Large intestine (tissue), 3 donors: ENCODE results near the gene PRKAB2. TPM values are rescaled to one million over a fixed set of nuclear protein-coding genes. Genes with fewer than 3 reads are reported as not detected.
"Not testable (repeated sequence)": the region's sequence is repeated elsewhere in the genome, so short reads cannot be mapped to it uniquely, and the experiment has no call there.

Source experiments
- DNase-seq, 2 donors: peaks; one replicate each; pipeline versions ENCODE4 v3.0.0 to v3.0.0-alpha.2; 2013
- H3K27ac ChIP-seq: one replicate; pipeline ENCODE4 v1.5.1; 2013; ENCODE audit warnings: low read length
- H3K27me3 ChIP-seq: 2 replicates; pipeline ENCODE4 v1.6.1; 2013; ENCODE audit warnings: low read length; ENCODE audit not compliant: control insufficient read depth, insufficient read depth
- H3K36me3 ChIP-seq: 2 replicates; pipeline ENCODE4 v1.6.1; 2013; ENCODE audit warnings: low read length; ENCODE audit not compliant: control insufficient read depth, insufficient read depth
- H3K4me1 ChIP-seq: one replicate; pipeline ENCODE4 v1.6.1; 2013; ENCODE audit warnings: low read length; ENCODE audit not compliant: control insufficient read depth, insufficient read depth
- H3K4me3 ChIP-seq: one replicate; pipeline ENCODE4 v1.5.1; 2013; ENCODE audit warnings: low read length
- H3K9me3 ChIP-seq: one replicate; pipeline ENCODE4 v1.6.1; 2013; ENCODE audit warnings: mild to moderate bottlenecking, low read depth, low read length, moderate library complexity; ENCODE audit not compliant: control insufficient read depth
- WGBS: methylation state at CpG from one replicate; pipeline ENCODE4 v1.1.5; 2013; ENCODE audit warnings: low lambda C conversion rate; ENCODE audit not compliant: insufficient coverage; 5-methylcytosine and 5-hydroxymethylcytosine counted together
- polyA plus RNA-seq: library from polyadenylated mRNA; unstranded; fragments of 120-200 nt; gene quantifications from one replicate; pipeline ENCODE4 v1.2.1, GENCODE V29; 2013

The PRKAB2 gene
- polyA plus RNA-seq, 1 donor, result 35.2 TPM

DNA sequence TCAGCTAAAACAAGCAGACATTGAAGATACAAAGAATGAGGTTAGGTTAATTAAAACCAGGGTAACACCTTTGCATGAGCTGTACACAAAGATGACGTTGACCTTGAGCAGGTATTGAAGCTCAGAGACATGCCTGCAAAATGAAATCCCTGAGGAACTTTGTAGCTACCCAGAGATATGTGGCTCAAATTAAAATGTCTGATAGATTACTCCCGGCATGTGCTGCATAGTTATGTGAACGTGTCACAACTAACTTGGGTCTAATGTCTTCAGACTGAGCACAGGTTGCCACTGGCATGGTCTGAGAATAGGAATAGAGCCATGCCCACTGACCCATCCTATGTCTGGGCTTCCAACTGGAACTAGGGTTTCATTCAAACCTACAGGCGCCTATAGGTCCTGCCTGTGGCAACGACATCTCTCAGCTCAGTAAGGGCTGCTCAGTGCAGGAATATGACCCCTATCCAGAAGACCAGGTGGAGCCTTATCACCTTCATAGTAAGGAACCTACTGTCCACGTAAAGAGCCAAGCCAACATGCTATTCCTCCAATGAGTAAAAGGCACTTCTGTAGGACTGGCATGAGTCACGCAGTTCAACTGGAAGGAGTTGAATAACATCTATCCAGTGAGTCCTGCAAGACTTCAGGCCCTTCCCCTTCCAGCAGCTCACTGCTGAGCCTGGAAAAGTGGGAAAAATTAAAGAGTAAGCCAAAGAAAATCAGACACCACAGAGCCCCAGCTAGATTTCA is 60.7 kb downstream of the PRKAB2 start:
- no peak overlapping the region for H3K4me3 ChIP-seq
- no peak overlapping the region for H3K27ac ChIP-seq

GRCh38 chr1:147110872-147111271 is 61.4 kb downstream of the PRKAB2 start:
- Histone ChIP-seq H3K27ac (no peak overlapping the region), H3K4me1 (no peaks in the 10 kb centered on the region), H3K36me3 (no peaks in the 10 kb centered on the region), H3K27me3 (peaks cover 17% of the 10 kb centered on the region), H3K4me3 (no peak overlapping the region), H3K9me3 (no peaks in the 10 kb centered on the region)
- WGBS, result no CpG with 5 or more reads among the region's 1 CpG
- DNase-seq, result no peak

More for the DNA sequence above, 60.7 kb downstream of the PRKAB2 start:
- 83% methylated on average over 1 of the region's 7 CpGs for WGBS
- no peak for DNase-seq
- Histone ChIP-seq H3K9me3 (no peaks in the 10 kb centered on the region), H3K27me3 (peaks cover 16% of the 10 kb centered on the region), H3K4me1 (no peaks in the 10 kb centered on the region), H3K36me3 (no peaks in the 10 kb centered on the region)

- Histone ChIP-seq H3K9me3 (no peaks in the 10 kb centered on the region), H3K27me3 (peaks cover 21% of the 10 kb centered on the region), H3K4me3 (no peak overlapping the region), H3K36me3 (no peaks in the 10 kb centered on the region), H3K27ac (no peak overlapping the region), H3K4me1 (no peaks in the 10 kb centered on the region)
- 100% methylated on average over 1 of the region's 1 CpG for WGBS
- DNase-seq, result no peak
Measured at GRCh38 chr1:147110434-147110833, 61.8 kb downstream of the PRKAB2 start.

GRCh38 chr1:147109762-147110161 is 62.5 kb downstream of the PRKAB2 start:
- Histone ChIP-seq H3K9me3 (no peaks in the 10 kb centered on the region), H3K4me3 (no peak overlapping the region), H3K4me1 (no peaks in the 10 kb centered on the region), H3K36me3 (no peaks in the 10 kb centered on the region), H3K27me3 (peaks cover 23% of the 10 kb centered on the region), H3K27ac (no peak overlapping the region)
- no CpG with 5 or more reads among the region's 4 CpGs for WGBS
- no peak for DNase-seq

DNA sequence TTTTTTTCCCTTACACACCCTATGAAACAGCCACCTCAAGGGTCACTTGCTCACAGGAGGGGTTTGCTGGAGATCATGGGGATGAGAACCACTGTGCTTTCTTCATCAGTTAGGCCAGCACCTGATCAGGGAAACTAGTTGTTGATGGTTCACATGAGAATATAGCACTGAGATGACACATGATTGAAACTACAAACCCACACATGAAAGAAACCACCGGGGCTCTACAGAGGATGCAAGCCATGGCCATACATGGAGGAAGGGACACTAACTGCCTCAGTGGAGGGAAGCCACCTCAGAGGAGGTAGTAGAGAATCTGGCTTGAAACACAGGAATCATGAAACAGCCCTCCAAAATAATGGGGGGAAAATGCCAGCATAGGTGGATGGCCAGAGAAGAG is 63.2 kb downstream of the PRKAB2 start:
- Histone ChIP-seq H3K9me3 (no peaks in the 10 kb centered on the region), H3K4me3 (no peak overlapping the region), H3K27me3 (peaks cover 23% of the 10 kb centered on the region), H3K36me3 (no peaks in the 10 kb centered on the region), H3K27ac (no peak overlapping the region), H3K4me1 (no peaks in the 10 kb centered on the region)
- no peak for DNase-seq
- WGBS, result no CpG with 5 or more reads among the region's 1 CpG

DNA sequence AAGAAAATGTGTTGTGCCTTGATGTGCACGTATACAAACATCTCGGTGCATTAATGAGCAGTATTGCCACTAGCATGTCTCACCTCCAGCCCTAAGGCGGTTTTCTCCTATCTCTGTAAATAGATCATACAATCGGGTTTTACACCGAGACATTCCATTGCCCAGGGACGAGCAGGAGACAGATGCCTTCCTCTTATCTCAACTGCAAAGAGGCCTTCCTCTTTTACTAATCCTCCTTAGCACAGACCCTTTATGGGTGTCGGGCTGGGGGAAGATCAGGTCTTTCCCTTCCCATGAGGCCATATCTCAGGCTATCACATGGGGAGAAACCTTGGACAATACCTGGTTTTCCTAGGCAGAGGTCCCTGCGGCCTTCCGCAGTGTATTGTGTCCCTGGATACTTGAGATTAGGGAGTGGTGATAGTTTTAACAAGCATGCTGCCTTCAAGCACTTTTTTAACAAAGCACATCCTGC is 65.8 kb downstream of the PRKAB2 start:
- H3K27me3 ChIP-seq, result peaks cover 25% of the 10 kb centered on the region
- H3K4me1 ChIP-seq, H3K27ac ChIP-seq, H3K4me3 ChIP-seq, H3K36me3 ChIP-seq, H3K9me3 ChIP-seq, DNase-seq: not testable (repeated sequence)
- no CpG with 5 or more reads among the region's 9 CpGs for WGBS

- H3K36me3 ChIP-seq, result no peaks in the 10 kb centered on the region
- no CpG with 5 or more reads among the region's 8 CpGs for WGBS
- no peaks in the 10 kb centered on the region for H3K4me1 ChIP-seq
- H3K27me3 ChIP-seq, result peaks cover 25% of the 10 kb centered on the region
- DNase-seq, result no peak
- no peaks in the 10 kb centered on the region for H3K9me3 ChIP-seq
- H3K27ac ChIP-seq, result no peak overlapping the region
- H3K4me3 ChIP-seq, result no peak overlapping the region
Measured at GRCh38 chr1:147105909-147106308, 66.4 kb downstream of the PRKAB2 start.

Other genes starting within 250 kb of the PRKAB2 start
- 17.5 TPM for gene NBPF12, start 234.1 kb downstream of the PRKAB2 start, polyA plus RNA-seq
- gene FMO5, start 52.9 kb upstream of the PRKAB2 start, polyA plus RNA-seq, result 15.8 TPM
- gene CHD1L, start 70.2 kb upstream of the PRKAB2 start, polyA plus RNA-seq, result 37.1 TPM